GM12878 (cell line): ENCODE measurements around the gene ARMC6. TPM values are rescaled to one million over a fixed set of nuclear protein-coding genes. Genes with fewer than 3 reads are reported as not detected.

Experiments
- DPF2 ChIP-seq: fragments of 450-650 bp; IDR thresholded peaks from 2 replicates; pipeline ENCODE4 v1.6.1; 2017; ENCODE audit warnings: mild to moderate bottlenecking
- IKZF1 ChIP-seq: fragments of 450-650 bp; conservative IDR thresholded peaks from 2 replicates; pipeline ENCODE4 v1.6.1; 2017; ENCODE audit warnings: antibody characterized with exemption, mild to moderate bottlenecking
- MXI1 ChIP-seq: fragments of 150-350 bp; IDR thresholded peaks from 2 replicates; pipeline ENCODE4 v1.6.1; 2011; ENCODE audit warnings: low read depth, mild to moderate bottlenecking, inconsistent platforms, low read length, improper control_type of control experiment
- NBN ChIP-seq: fragments of 450-650 bp; IDR thresholded peaks from 2 replicates; pipeline ENCODE4 v1.6.1; 2016
- NFYA ChIP-seq: IDR thresholded peaks from 2 replicates; pipeline ENCODE4 v1.6.1; 2011; ENCODE audit warnings: low read depth, mild to moderate bottlenecking, low read length, improper control_type of control experiment, borderline replicate concordance
- NR2C1 ChIP-seq: fragments of 450-650 bp; IDR thresholded peaks from 2 replicates; pipeline ENCODE4 v1.6.1; 2017; ENCODE audit warnings: antibody characterized with exemption, mild to moderate bottlenecking, moderate library complexity
- NR2F1 ChIP-seq: fragments of 450-650 bp; conservative IDR thresholded peaks from 2 replicates; pipeline ENCODE4 v1.6.1; 2017; ENCODE audit warnings: mild to moderate bottlenecking
- TCF7 ChIP-seq: IDR thresholded peaks from 2 replicates; pipeline ENCODE4 v1.6.1; 2014; ENCODE audit warnings: antibody characterized with exemption, borderline replicate concordance
- YY1 ChIP-seq: IDR thresholded peaks from 2 replicates; pipeline ENCODE4 v1.6.1; 2011; ENCODE audit warnings: low read depth, mild to moderate bottlenecking, low read length
- ZBED1 ChIP-seq: IDR thresholded peaks from 2 replicates; pipeline ENCODE4 v1.6.1; 2016; ENCODE audit warnings: borderline replicate concordance
- ZSCAN29 ChIP-seq: fragments of 450-650 bp; IDR thresholded peaks from 2 replicates; pipeline ENCODE4 v1.6.1; 2017; ENCODE audit warnings: mild to moderate bottlenecking, moderate library complexity
- polyA plus RNA-seq, 11 experiments: library from polyadenylated mRNA; depleted of rRNA in 4 of 11; unstranded in 6 of 11; stranded (reverse) in 5 of 11; fragments of >200 nt; fragmentation: Nextera tagmentation in 4 of 11; fragmentation: Illumina TruSeq in 1 of 11; extraction: Ambion mirVana in 4 of 11; extraction: Trizol in 1 of 11; gene quantifications; 1 replicate in 1 of 11; 2 replicates in 10 of 11; pipeline versions ENCODE4 v1.2.1 to v1.2.3, GENCODE V29; 2011 to 2016; ENCODE audit warnings: inconsistent platforms in 2 of 11, missing spikeins in 2 of 11, low read depth in 1 of 11
- total RNA-seq, 4 experiments: library from RNA; depleted of rRNA in 3 of 4; stranded (reverse); fragments of >200 nt in 3 of 4; fragmentation: Illumina TruSeq in 1 of 4; extraction: Trizol in 1 of 4; gene quantifications; 2 replicates each; pipeline versions ENCODE4 v1.2.1 to v1.2.3, GENCODE V29; 2013 to 2021
- TF ChIP-seq, protein P1 (sequence below): IDR thresholded peaks from 2 replicates; pipeline ENCODE4 v1.6.1; 2012; ENCODE audit warnings: low read depth, low read length, improper control_type of control experiment
- TF ChIP-seq, protein P2 (sequence below): fragments of 150-350 bp; IDR thresholded peaks from 2 replicates; pipeline ENCODE4 v1.6.1; 2016; ENCODE audit warnings: low read depth, low read length

The ARMC6 gene
- total and polyA plus RNA-seq, 10 of the 15 experiments (the other 5 are each of a cell fraction or from before 2014, with no cell fraction given), result 1.1 to 64.4 (median 41.6) TPM

- TF ChIP-seq, protein P1, sequence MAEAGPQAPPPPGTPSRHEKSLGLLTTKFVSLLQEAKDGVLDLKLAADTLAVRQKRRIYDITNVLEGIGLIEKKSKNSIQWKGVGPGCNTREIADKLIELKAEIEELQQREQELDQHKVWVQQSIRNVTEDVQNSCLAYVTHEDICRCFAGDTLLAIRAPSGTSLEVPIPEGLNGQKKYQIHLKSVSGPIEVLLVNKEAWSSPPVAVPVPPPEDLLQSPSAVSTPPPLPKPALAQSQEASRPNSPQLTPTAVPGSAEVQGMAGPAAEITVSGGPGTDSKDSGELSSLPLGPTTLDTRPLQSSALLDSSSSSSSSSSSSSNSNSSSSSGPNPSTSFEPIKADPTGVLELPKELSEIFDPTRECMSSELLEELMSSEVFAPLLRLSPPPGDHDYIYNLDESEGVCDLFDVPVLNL, result peak; percentile 69; the same call in 1 of the 2 replicates
- TF ChIP-seq YY1 (no peak), NR2F1 (peak; percentile 55; the same call in 1 of the 2 replicates), ZBED1 (no peak), NR2C1 (peak; percentile 49), DPF2 (peak; percentile 100), TCF7 (no peak), NFYA (peak; percentile 95), MXI1 (peak; percentile 45), ZSCAN29 (no peak), NBN (peak; percentile 23; the same call in 1 of the 2 replicates), IKZF1 (peak; percentile 61)
- TF ChIP-seq, protein P2, sequence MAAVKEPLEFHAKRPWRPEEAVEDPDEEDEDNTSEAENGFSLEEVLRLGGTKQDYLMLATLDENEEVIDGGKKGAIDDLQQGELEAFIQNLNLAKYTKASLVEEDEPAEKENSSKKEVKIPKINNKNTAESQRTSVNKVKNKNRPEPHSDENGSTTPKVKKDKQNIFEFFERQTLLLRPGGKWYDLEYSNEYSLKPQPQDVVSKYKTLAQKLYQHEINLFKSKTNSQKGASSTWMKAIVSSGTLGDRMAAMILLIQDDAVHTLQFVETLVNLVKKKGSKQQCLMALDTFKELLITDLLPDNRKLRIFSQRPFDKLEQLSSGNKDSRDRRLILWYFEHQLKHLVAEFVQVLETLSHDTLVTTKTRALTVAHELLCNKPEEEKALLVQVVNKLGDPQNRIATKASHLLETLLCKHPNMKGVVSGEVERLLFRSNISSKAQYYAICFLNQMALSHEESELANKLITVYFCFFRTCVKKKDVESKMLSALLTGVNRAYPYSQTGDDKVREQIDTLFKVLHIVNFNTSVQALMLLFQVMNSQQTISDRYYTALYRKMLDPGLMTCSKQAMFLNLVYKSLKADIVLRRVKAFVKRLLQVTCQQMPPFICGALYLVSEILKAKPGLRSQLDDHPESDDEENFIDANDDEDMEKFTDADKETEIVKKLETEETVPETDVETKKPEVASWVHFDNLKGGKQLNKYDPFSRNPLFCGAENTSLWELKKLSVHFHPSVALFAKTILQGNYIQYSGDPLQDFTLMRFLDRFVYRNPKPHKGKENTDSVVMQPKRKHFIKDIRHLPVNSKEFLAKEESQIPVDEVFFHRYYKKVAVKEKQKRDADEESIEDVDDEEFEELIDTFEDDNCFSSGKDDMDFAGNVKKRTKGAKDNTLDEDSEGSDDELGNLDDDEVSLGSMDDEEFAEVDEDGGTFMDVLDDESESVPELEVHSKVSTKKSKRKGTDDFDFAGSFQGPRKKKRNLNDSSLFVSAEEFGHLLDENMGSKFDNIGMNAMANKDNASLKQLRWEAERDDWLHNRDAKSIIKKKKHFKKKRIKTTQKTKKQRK, result peak; percentile 94
Measured at GRCh38 chr19:19063183-19064097, 30.0 kb downstream of the ARMC6 start, which contains the start of gene SLC25A42 (continued).
